Panc1 (cell line): Measurements from ENCODE around the gene BCAS3. TPM values are rescaled to one million over a fixed set of nuclear protein-coding genes. Genes with fewer than 3 reads are reported as not detected.

Experiments
- ATAC-seq: fragments of 200-7000 bp; cut with Tn5 transposase; 2 replicates; pipeline ENCODE4 v1.9.1; 2020; ENCODE audit warnings: mild to moderate bottlenecking, moderate library complexity
- BruUV-seq: library from RNA; stranded (reverse); fragments of 400-500 nt; replicated peaks from 2 replicates; lab custom pipeline; 2021; lab: Mats Ljungman, UMichigan
- CTCF ChIA-PET: fragments of 300-600 bp; sonication (Branson Sonifier 250); formaldehyde crosslinking; loops from one replicate; lab custom pipeline; 2022; ENCODE audit warnings: antibody characterized with exemption; lab: Charles Lee
- POLR2A ChIA-PET: fragments of 300-600 bp; sonication (Branson Sonifier 250); formaldehyde crosslinking; loops from one replicate; lab custom pipeline; 2022; ENCODE audit warnings: antibody characterized with exemption; lab: Charles Lee
- DNase-seq: peaks from one replicate; pipeline ENCODE4 v3.0.0-alpha.2; 2010; ENCODE audit warnings: low read depth, low spot score
- H3K27ac ChIP-seq: 2 replicates; pipeline ENCODE4 v1.5.1; 2011; ENCODE audit warnings: mild to moderate bottlenecking, low read length, inconsistent platforms
- H3K27me3 ChIP-seq: fragments of 200-500 bp; sonication (Bioruptor generic); 2 replicates; pipeline ENCODE4 v1.6.0; 2014; ENCODE audit warnings: low read length, inconsistent platforms; ENCODE audit not compliant: control insufficient read depth, insufficient read depth
- H3K36me3 ChIP-seq: fragments of 200-500 bp; sonication (Bioruptor generic); 2 replicates; pipeline ENCODE4 v1.5.1; 2014; ENCODE audit warnings: inconsistent platforms, mild to moderate bottlenecking, low read length, moderate library complexity; ENCODE audit not compliant: control insufficient read depth, insufficient read depth
- H3K4me1 ChIP-seq: 2 replicates; pipeline ENCODE4 v1.5.1; 2011; ENCODE audit warnings: inconsistent platforms, mild to moderate bottlenecking, low read length, moderate library complexity; ENCODE audit not compliant: control insufficient read depth, insufficient read depth
- H3K4me3 ChIP-seq, 2 experiments: 2 replicates each; pipeline ENCODE4 v1.5.1; 2011 to 2012; ENCODE audit warnings: low read depth in 2 of 2, low read length in 2 of 2, mild to moderate bottlenecking in 2 of 2, inconsistent platforms in 1 of 2, moderate library complexity in 1 of 2
- H3K9me3 ChIP-seq: fragments of 200-500 bp; sonication (Bioruptor generic); 2 replicates; pipeline ENCODE4 v1.5.1; 2014; ENCODE audit warnings: low read depth, mild to moderate bottlenecking, inconsistent platforms, low read length, moderate library complexity; ENCODE audit not compliant: control insufficient read depth, insufficient read depth
- CTCF ChIP-seq: fragments of 450-650 bp; IDR thresholded peaks from 2 replicates; pipeline ENCODE4 v1.5.1; 2017; ENCODE audit warnings: mild to moderate bottlenecking
- POLR2AphosphoS5 ChIP-seq: IDR thresholded peaks from 2 replicates; pipeline ENCODE4 v1.6.1; 2012; ENCODE audit warnings: mild to moderate bottlenecking, low read depth, low read length, moderate library complexity
- REST ChIP-seq, 2 experiments: IDR thresholded peaks; 2 replicates each; pipeline ENCODE4 v1.6.1; 2011 to 2012; ENCODE audit warnings: low read depth in 2 of 2, control low read depth in 1 of 2, low read length in 1 of 2, mild to moderate bottlenecking in 1 of 2, moderate library complexity in 1 of 2; ENCODE audit not compliant: insufficient read depth in 1 of 2
- SIN3A ChIP-seq: IDR thresholded peaks from 2 replicates; pipeline ENCODE4 v1.6.1; 2012; ENCODE audit warnings: low read depth, mild to moderate bottlenecking, low read length, moderate library complexity, borderline replicate concordance; ENCODE audit not compliant: insufficient read depth
- TCF7L2 ChIP-seq: IDR thresholded peaks from 2 replicates; pipeline ENCODE4 v1.6.1; 2011; ENCODE audit warnings: mild to moderate bottlenecking, low read depth, low read length, inconsistent platforms
- in situ Hi-C: cut with HindIII; loops from 2 replicates; pipeline ENCODE4 v1.10.0; 2016; ENCODE audit warnings: low sequenced_read_pairs, low pct_unique_long_range_greater_than_20kb
- intact Hi-C: fragments of 100-400 bp; cut with micrococcal nuclease; formaldehyde crosslinking; loops from one replicate; pipeline ENCODE4 v1.10.0; 2022; ENCODE audit not compliant: unreplicated experiment
- total RNA-seq: library from RNA; stranded (reverse); gene quantifications from one replicate; pipeline ENCODE4 v1.2.1, GENCODE V29; 2021; ENCODE audit not compliant: unreplicated experiment

Gene BCAS3
- total RNA-seq, 1 experiment from 2014 or later: 9.3 TPM

GRCh38 chr17:61205401-61205800, 527.8 kb downstream of the BCAS3 start:
- peak overlapping the region; percentile 62 for H3K27ac ChIP-seq
- no peaks in the 10 kb centered on the region for H3K36me3 ChIP-seq
- POLR2A ChIA-PET: no interaction called here
- no TSS peak for BruUV-seq
- no peak overlapping the region for H3K4me3 ChIP-seq
- in situ Hi-C loops (no loop called here), intact Hi-C loops (no loop called here)
- TF ChIP-seq CTCF (peak; percentile 21), POLR2AphosphoS5 (no peak), TCF7L2 (no peak), REST (IDR thresholded peaks at IDR 0.05; ENCODE audit: insufficient read depth in 1 of 2, low read depth in 2 of 2, low read length in 1 of 2) (no peak), SIN3A (no peak)
- DNase-seq (no peak), ATAC-seq (no peak)
- H3K4me1 ChIP-seq: peaks cover 36% of the 10 kb centered on the region
- CTCF ChIA-PET: no interaction called here
- no peaks in the 10 kb centered on the region for H3K9me3 ChIP-seq
- no peaks in the 10 kb centered on the region for H3K27me3 ChIP-seq

GRCh38 chr17:61205931-61206330, 528.3 kb downstream of the BCAS3 start:
- TF ChIP-seq REST (IDR thresholded peaks at IDR 0.05; ENCODE audit: insufficient read depth in 1 of 2, low read depth in 2 of 2, low read length in 1 of 2) (no peak), POLR2AphosphoS5 (no peak), CTCF (no peak)
- no TSS peak for BruUV-seq
- Histone ChIP-seq H3K27me3 (no peaks in the 10 kb centered on the region), H3K4me1 (peaks cover 31% of the 10 kb centered on the region), H3K4me3 (no peak overlapping the region), H3K36me3 (no peaks in the 10 kb centered on the region), H3K27ac (peak overlapping the region; percentile 62), H3K9me3 (no peaks in the 10 kb centered on the region)
- in situ Hi-C loops: no loop called here
- ATAC-seq: no peak
- CTCF ChIA-PET: no interaction called here
- no peak for DNase-seq
- POLR2A ChIA-PET: no interaction called here
- intact Hi-C loops: no loop called here
